Transverse colon (tissue), 3 donors: Measurements from ENCODE around the gene GOPC.

Experiments used
- EP300 ChIP-seq: sonication (generic); formaldehyde crosslinking; IDR thresholded peaks from one replicate; pipeline ENCODE4 v1.6.1; 2017; ENCODE audit warnings: antibody characterized with exemption, low read depth
- TF ChIP-seq, protein P1 (sequence below), 5 experiments: fragments of 200-600 bp in 3 of 5; fragments of 450-650 bp in 2 of 5; sonication (generic) in 3 of 5; IDR thresholded peaks; 1 replicate in 2 of 5; 2 replicates in 3 of 5; pipeline ENCODE4 v1.5.1; 2016 to 2017; ENCODE audit warnings: antibody characterized with exemption in 5 of 5, inconsistent platforms in 3 of 5, mild to moderate bottlenecking in 2 of 5, moderate library complexity in 1 of 5

DNA sequence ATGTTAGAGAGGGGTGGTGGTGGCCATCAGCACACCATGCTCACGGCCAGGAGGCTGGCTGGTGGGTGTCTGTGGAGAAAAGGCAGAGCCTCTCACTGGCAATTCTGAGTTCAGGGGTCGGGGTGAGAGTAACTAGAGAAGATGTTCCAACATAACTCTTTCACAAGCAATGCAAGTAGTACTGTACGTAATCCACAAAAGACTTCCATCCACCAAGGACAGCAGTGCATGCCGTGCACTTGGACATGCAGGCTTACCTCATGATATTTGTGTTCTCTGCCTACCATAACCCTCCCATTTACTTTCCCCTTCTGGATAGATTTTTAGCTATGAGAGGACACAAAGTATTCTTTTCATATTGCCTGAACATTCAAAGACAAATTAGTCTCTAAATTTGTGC, 68.5 kb downstream of the GOPC start:
- TF ChIP-seq, protein P1, sequence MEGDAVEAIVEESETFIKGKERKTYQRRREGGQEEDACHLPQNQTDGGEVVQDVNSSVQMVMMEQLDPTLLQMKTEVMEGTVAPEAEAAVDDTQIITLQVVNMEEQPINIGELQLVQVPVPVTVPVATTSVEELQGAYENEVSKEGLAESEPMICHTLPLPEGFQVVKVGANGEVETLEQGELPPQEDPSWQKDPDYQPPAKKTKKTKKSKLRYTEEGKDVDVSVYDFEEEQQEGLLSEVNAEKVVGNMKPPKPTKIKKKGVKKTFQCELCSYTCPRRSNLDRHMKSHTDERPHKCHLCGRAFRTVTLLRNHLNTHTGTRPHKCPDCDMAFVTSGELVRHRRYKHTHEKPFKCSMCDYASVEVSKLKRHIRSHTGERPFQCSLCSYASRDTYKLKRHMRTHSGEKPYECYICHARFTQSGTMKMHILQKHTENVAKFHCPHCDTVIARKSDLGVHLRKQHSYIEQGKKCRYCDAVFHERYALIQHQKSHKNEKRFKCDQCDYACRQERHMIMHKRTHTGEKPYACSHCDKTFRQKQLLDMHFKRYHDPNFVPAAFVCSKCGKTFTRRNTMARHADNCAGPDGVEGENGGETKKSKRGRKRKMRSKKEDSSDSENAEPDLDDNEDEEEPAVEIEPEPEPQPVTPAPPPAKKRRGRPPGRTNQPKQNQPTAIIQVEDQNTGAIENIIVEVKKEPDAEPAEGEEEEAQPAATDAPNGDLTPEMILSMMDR (IDR thresholded peaks at IDR 0.05), result no peak
- TF ChIP-seq EP300, result no peak
